GM12878 (cell line): Measurements from ENCODE around the gene SELENOV. TPM values are rescaled to one million over a fixed set of nuclear protein-coding genes. Genes with fewer than 3 reads are reported as not detected.

Source experiments
- ATAC-seq: fragments of 200-7000 bp; cut with Tn5 transposase; 3 replicates; pipeline ENCODE4 v1.9.1; 2020; ENCODE audit warnings: mild to moderate bottlenecking, moderate library complexity
- BruUV-seq: library from RNA; stranded (reverse); fragments of 400-500 nt; replicated peaks from 2 replicates; lab custom pipeline; 2021; lab: Mats Ljungman, UMichigan
- CTCF ChIA-PET: fragments of 300-600 bp; sonication (Branson Sonifier 250); formaldehyde crosslinking; extraction: SDS; loops from one replicate; lab custom pipeline; 2021; ENCODE audit warnings: inconsistent platforms; lab: Yijun Ruan, JAX
- POLR2A ChIA-PET: fragments of 350-600 bp; formaldehyde crosslinking; extraction: SDS; loops from one replicate; lab custom pipeline; 2021; ENCODE audit warnings: inconsistent platforms; lab: Charles Lee
- RAD21 ChIA-PET: fragments of 300-600 bp; sonication (Branson Sonifier 250); formaldehyde crosslinking; loops from one replicate; lab custom pipeline; 2023; ENCODE audit warnings: antibody characterized with exemption; ENCODE audit not compliant: unreplicated experiment; lab: Charles Lee
- SMC1A ChIA-PET: fragments of 300-600 bp; sonication (Branson Sonifier 250); formaldehyde crosslinking; loops from one replicate; lab custom pipeline; 2023; ENCODE audit not compliant: unreplicated experiment, uncharacterized antibody; lab: Charles Lee
- DNase-seq: peaks from one replicate; pipeline ENCODE4 v3.0.0-alpha.2; 2011; ENCODE audit warnings: low read depth, low spot score
- FAIRE-seq: peaks from 3 replicates; lab custom pipeline; 2011; peaks lifted over from hg19 to GRCh38; lab: Jason Lieb, UNC
- H2AFZ ChIP-seq: 2 replicates; pipeline ENCODE4 v1.6.0; 2011; ENCODE audit warnings: low read depth, low read length, control low read depth; ENCODE audit not compliant: control insufficient read depth
- H3K27ac ChIP-seq: 2 replicates; pipeline ENCODE4 v1.5.1; 2011; ENCODE audit warnings: control low read depth; ENCODE audit not compliant: control insufficient read depth, insufficient read depth
- H3K27me3 ChIP-seq, 2 experiments: replicated peaks in 1 of 2; 2 replicates each; pipeline versions ENCODE4 v1.6.0 to v1.6.1; 2011; ENCODE audit warnings: low read length in 1 of 2; ENCODE audit not compliant: control insufficient read depth in 2 of 2, insufficient read depth in 2 of 2
- H3K36me3 ChIP-seq, 2 experiments: 2 replicates each; pipeline ENCODE4 v1.5.1; 2011; ENCODE audit warnings: low read length in 1 of 2; ENCODE audit not compliant: control insufficient read depth in 2 of 2, insufficient read depth in 2 of 2
- H3K4me1 ChIP-seq: 2 replicates; pipeline ENCODE4 v1.6.1; 2011; ENCODE audit warnings: mild to moderate bottlenecking, low read length, moderate library complexity, mixed read lengths; ENCODE audit not compliant: control insufficient read depth, insufficient read depth
- H3K4me2 ChIP-seq: 2 replicates; pipeline ENCODE4 v1.6.0; 2011; ENCODE audit warnings: control low read depth; ENCODE audit not compliant: control insufficient read depth, insufficient read depth
- H3K4me3 ChIP-seq: fragments of 200-600 bp; sonication (generic); 2 replicates; pipeline ENCODE4 v1.5.1; 2016
- H3K79me2 ChIP-seq: 2 replicates; pipeline ENCODE4 v1.6.0; 2011; ENCODE audit warnings: low read length; ENCODE audit not compliant: control insufficient read depth, insufficient read depth
- H3K9ac ChIP-seq: 2 replicates; pipeline ENCODE4 v1.8.0; 2011; ENCODE audit warnings: low read length, control low read depth, mixed read lengths; ENCODE audit not compliant: control insufficient read depth, insufficient read depth
- H3K9me3 ChIP-seq: replicated peaks from 3 replicates; pipeline ENCODE4 v1.5.1; 2011; ENCODE audit warnings: mild to moderate bottlenecking, low read length; ENCODE audit not compliant: control insufficient read depth, insufficient read depth
- H4K20me1 ChIP-seq: 2 replicates; pipeline ENCODE4 v1.6.0; 2011; ENCODE audit not compliant: control insufficient read depth, insufficient read depth
- ATF7 ChIP-seq: fragments of 450-650 bp; IDR thresholded peaks from 2 replicates; pipeline ENCODE4 v1.6.1; 2016; ENCODE audit warnings: low read depth, mild to moderate bottlenecking
- BACH1 ChIP-seq: fragments of 450-650 bp; IDR thresholded peaks from 2 replicates; pipeline ENCODE4 v1.6.1; 2017; ENCODE audit warnings: mild to moderate bottlenecking, borderline replicate concordance
- BCL3 ChIP-seq: IDR thresholded peaks from 2 replicates; pipeline ENCODE4 v1.6.1; 2011; ENCODE audit warnings: borderline replicate concordance, low read depth, mild to moderate bottlenecking, moderate library complexity, low read length; ENCODE audit not compliant: insufficient read depth, poor library complexity, severe bottlenecking
- BCLAF1 ChIP-seq: fragments of 450-650 bp; IDR thresholded peaks from 2 replicates; pipeline ENCODE4 v1.6.1; 2017; ENCODE audit warnings: antibody characterized with exemption, mild to moderate bottlenecking, moderate library complexity
- CEBPB ChIP-seq, 2 experiments: fragments of 150-350 bp in 1 of 2; IDR thresholded peaks; 2 replicates each; pipeline ENCODE4 v1.6.1; 2012 to 2014; ENCODE audit warnings: low read depth in 2 of 2, low read length in 2 of 2, borderline replicate concordance in 1 of 2, inconsistent platforms in 1 of 2
- SMAD5 ChIP-seq: IDR thresholded peaks from 2 replicates; pipeline ENCODE4 v1.6.1; 2016; ENCODE audit warnings: antibody characterized with exemption, low read depth
- SMC3 ChIP-seq: IDR thresholded peaks from 2 replicates; pipeline ENCODE4 v1.6.1; 2011; ENCODE audit warnings: low read length, improper control_type of control experiment, borderline replicate concordance
- SRF ChIP-seq, 2 experiments: IDR thresholded peaks; 2 replicates each; pipeline ENCODE4 v1.6.1; 2011; ENCODE audit warnings: low read depth in 2 of 2, low read length in 2 of 2, mild to moderate bottlenecking in 1 of 2, moderate library complexity in 1 of 2
- ZNF217 ChIP-seq: fragments of 450-650 bp; IDR thresholded peaks from 2 replicates; pipeline ENCODE4 v1.6.1; 2017; ENCODE audit warnings: antibody characterized with exemption, mild to moderate bottlenecking
- WGBS: methylation state at CpG from one replicate; pipeline ENCODE4 v1.1.6; 2016; ENCODE audit warnings: low lambda C conversion rate; ENCODE audit not compliant: insufficient replicate concordance, insufficient coverage; ENCODE audit errors: missing lambda C conversion rate; 5-methylcytosine and 5-hydroxymethylcytosine counted together
- in situ Hi-C: fragments of 300-500 bp; cut with MboI; formaldehyde crosslinking; loops from 9 replicates; pipeline ENCODE4 v1.14.3; 2018; ENCODE audit warnings: mixed read lengths
- intact Hi-C: fragments of 100-400 bp; cut with micrococcal nuclease; formaldehyde crosslinking; loops from one replicate; pipeline ENCODE4 v1.14.2; 2022; ENCODE audit not compliant: unreplicated experiment
- polyA plus RNA-seq, 11 experiments: library from polyadenylated mRNA; depleted of rRNA in 4 of 11; unstranded in 6 of 11; stranded (reverse) in 5 of 11; fragments of >200 nt; fragmentation: Nextera tagmentation in 4 of 11; fragmentation: Illumina TruSeq in 1 of 11; extraction: Ambion mirVana in 4 of 11; extraction: Trizol in 1 of 11; gene quantifications; 1 replicate in 1 of 11; 2 replicates in 10 of 11; pipeline versions ENCODE4 v1.2.1 to v1.2.3, GENCODE V29; 2011 to 2016; ENCODE audit warnings: inconsistent platforms in 2 of 11, missing spikeins in 2 of 11, low read depth in 1 of 11
- total RNA-seq, 4 experiments: library from RNA; depleted of rRNA in 3 of 4; stranded (reverse); fragments of >200 nt in 3 of 4; fragmentation: Illumina TruSeq in 1 of 4; extraction: Trizol in 1 of 4; gene quantifications; 2 replicates each; pipeline versions ENCODE4 v1.2.1 to v1.2.3, GENCODE V29; 2013 to 2021

SELENOV gene
- total and polyA plus RNA-seq, 10 of the 15 experiments (the other 5 are each of a cell fraction or from before 2014, with no cell fraction given): not detected

- ATAC-seq: no peak
Measured at GRCh38 chr19:39500543-39500942, 14.4 kb upstream of the SELENOV start.

More at GRCh38 chr19:39500543-39500942, 14.4 kb upstream of the SELENOV start:
- Histone ChIP-seq H3K4me1 (peaks cover 10% of the 10 kb centered on the region), H3K9ac (no peak overlapping the region), H3K9me3 (no peaks in the 10 kb centered on the region; the same call in 2 of the 3 replicates), H3K4me3 (no peak overlapping the region), H3K27me3 (peaks cover 0 to 19% of the 10 kb centered on the region in 2 experiments; a peak in 3 of 4 replicates), H3K27ac (no peak overlapping the region), H3K36me3 (no peaks in the 10 kb centered on the region), H2AFZ (no peak overlapping the region), H3K79me2 (no peaks in the 10 kb centered on the region), H4K20me1 (no peaks in the 10 kb centered on the region), H3K4me2 (no peak overlapping the region)
- ChIA-PET RAD21 (no interaction called here), POLR2A (interaction anchor here (0.6 kb wide), 1 partner anchor 51 kb away, joined by 3 read pairs; no protein-coding TSS in a partner anchor), SMC1A (interaction anchor here (1.2 to 1.3 kb wide), 3 partner anchors 12 to 67 kb away, joined by 3 to 5 read pairs (median 4); no protein-coding TSS in a partner anchor), CTCF (interaction anchor here (0.7 to 1.9 kb wide), 5 partner anchors 26 to 320 kb away, joined by 3 to 12 read pairs (median 3); partner anchors contain the start of genes EID2B and PLEKHG2)
- BruUV-seq: no TSS peak
- WGBS: 16% methylated on average over 4 of the region's 4 CpGs
- intact Hi-C loops (no loop called here), in situ Hi-C loops (no loop called here)
- TF ChIP-seq SRF (IDR thresholded peaks at IDR 0.05; ENCODE audit: low read depth in 2 of 2, low read length in 2 of 2) (no peak), ZNF217 (no peak), BCLAF1 (no peak), ATF7 (no peak), SMAD5 (no peak), SMC3 (no peak), BACH1 (no peak), BCL3 (no peak), CEBPB (IDR thresholded peaks at IDR 0.05; ENCODE audit: borderline replicate concordance in 1 of 2, low read depth in 2 of 2, low read length in 2 of 2) (no peak)
- DNase-seq: no peak
- FAIRE-seq: no peak
